T-helper 17 cell (primary cell): ENCODE data around the gene KRAS. TPM values are rescaled to one million over a fixed set of nuclear protein-coding genes. Genes with fewer than 3 reads are reported as not detected.

Experiments used
- ATAC-seq: fragments of 150-1000 bp; cut with Tn5 transposase; 2 replicates; pipeline ENCODE4 v1.10.0; 2021; ENCODE audit warnings: mild to moderate bottlenecking, moderate library complexity
- DNase-seq, 3 donors: peaks; one replicate each; pipeline versions ENCODE4 v3.0.0 to v3.0.0-alpha.2; 2020 to 2021
- H3K9me3 ChIP-seq: one replicate; pipeline ENCODE4 v1.7.0; 2013; ENCODE audit warnings: low read length, mild to moderate bottlenecking; ENCODE audit not compliant: control insufficient read depth, poor library complexity, severe bottlenecking
- H3K27ac Mint-ChIP-seq: one replicate; pipeline ENCODE4 v1.8.0; 2022; ENCODE audit warnings: mild to moderate bottlenecking, moderate library complexity, mixed read lengths
- H3K27me3 Mint-ChIP-seq: one replicate; pipeline ENCODE4 v1.8.0; 2022; ENCODE audit warnings: mixed read lengths
- H3K36me3 Mint-ChIP-seq: one replicate; pipeline ENCODE4 v1.8.0; 2022; ENCODE audit warnings: low read depth, mixed read lengths
- H3K4me1 Mint-ChIP-seq: one replicate; pipeline ENCODE4 v1.8.0; 2022; ENCODE audit warnings: mild to moderate bottlenecking, mixed read lengths
- H3K4me3 Mint-ChIP-seq: one replicate; pipeline ENCODE4 v1.8.0; 2022; ENCODE audit warnings: mild to moderate bottlenecking, moderate library complexity, mixed read lengths
- total RNA-seq, 4 donors: library from RNA in 2 of 4; stranded (reverse) in 2 of 4; gene quantifications; one replicate each; pipeline ENCODE4 v1.2.3 and lab custom pipeline; 2022 to 2026

Gene KRAS
- total RNA-seq, 2 donors from 2014 or later = 26.4 to 32.3 TPM

DNA sequence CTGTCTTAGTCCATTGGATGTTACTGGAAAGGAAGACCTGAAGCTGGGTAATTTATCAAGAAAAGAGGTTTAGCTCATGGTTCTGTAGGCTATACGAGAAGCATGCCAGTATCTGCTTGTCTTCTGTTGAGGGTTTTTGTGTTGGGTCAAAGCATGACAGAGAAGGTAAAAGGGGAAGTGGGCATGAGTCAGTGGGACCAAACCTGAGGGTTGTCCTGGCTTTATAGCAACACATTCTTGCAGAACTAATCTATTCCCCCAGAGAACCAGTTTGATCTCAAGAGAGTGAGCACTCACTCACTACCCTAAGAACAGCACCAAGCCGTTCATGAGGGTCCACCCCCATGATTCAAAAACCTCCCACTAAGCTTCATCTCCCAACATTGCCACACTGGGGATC is 19.0 kb upstream of the KRAS start:
- no peaks in the 10 kb centered on the region for H3K36me3 Mint-ChIP-seq
- H3K4me3 Mint-ChIP-seq = no peak overlapping the region
- no peak overlapping the region for H3K27ac Mint-ChIP-seq
- H3K9me3 ChIP-seq = no peaks in the 10 kb centered on the region
- H3K27me3 Mint-ChIP-seq = peaks cover 5% of the 10 kb centered on the region
- ATAC-seq (no peak), DNase-seq (no peak)
- H3K4me1 Mint-ChIP-seq = no peaks in the 10 kb centered on the region

GRCh38 chr12:25266497-25266896 is 15.8 kb upstream of the KRAS start:
- ATAC-seq (no peak), DNase-seq (no peak)
- Mint-ChIP-seq H3K36me3 (peaks cover 3% of the 10 kb centered on the region), H3K4me1 (peaks cover 3% of the 10 kb centered on the region), H3K27ac (no peak overlapping the region), H3K4me3 (no peak overlapping the region), H3K27me3 (peaks cover 15% of the 10 kb centered on the region)
- H3K9me3 ChIP-seq = no peaks in the 10 kb centered on the region

DNA sequence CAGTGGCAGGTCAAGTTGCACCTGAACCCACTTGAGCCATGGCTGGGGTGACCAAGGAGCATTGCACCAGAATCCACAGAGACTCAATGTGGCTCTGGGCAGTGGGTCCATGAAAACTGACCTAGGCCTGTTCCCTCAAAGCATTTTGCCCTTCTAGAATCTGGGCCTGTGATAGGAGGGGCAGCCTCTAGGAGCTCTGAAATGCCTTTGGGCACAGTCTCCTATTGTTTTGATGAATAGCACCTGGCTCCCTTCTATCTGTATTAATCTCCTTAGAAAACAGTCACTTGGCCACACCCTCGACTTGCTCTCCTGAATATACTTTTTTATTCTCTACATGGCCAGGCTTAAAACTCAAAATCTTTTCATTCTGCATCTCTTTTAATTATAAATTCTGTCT is 14.1 kb upstream of the KRAS start:
- ATAC-seq (no peak), DNase-seq (no peak)
- Mint-ChIP-seq H3K27ac (no peak overlapping the region), H3K27me3 (peaks cover 24% of the 10 kb centered on the region), H3K36me3 (peaks cover 10% of the 10 kb centered on the region), H3K4me3 (no peak overlapping the region), H3K4me1 (peaks cover 3% of the 10 kb centered on the region)
- no peaks in the 10 kb centered on the region for H3K9me3 ChIP-seq

GRCh38 chr12:25264114-25264513 is 13.4 kb upstream of the KRAS start:
- DNase-seq (no peak), ATAC-seq (no peak)
- H3K4me1 Mint-ChIP-seq = peaks cover 3% of the 10 kb centered on the region
- no peaks in the 10 kb centered on the region for H3K9me3 ChIP-seq
- H3K4me3 Mint-ChIP-seq = no peak overlapping the region
- H3K36me3 Mint-ChIP-seq = peaks cover 10% of the 10 kb centered on the region
- peak overlapping the region; percentile 32 for H3K27ac Mint-ChIP-seq
- peaks cover 24% of the 10 kb centered on the region for H3K27me3 Mint-ChIP-seq

DNA sequence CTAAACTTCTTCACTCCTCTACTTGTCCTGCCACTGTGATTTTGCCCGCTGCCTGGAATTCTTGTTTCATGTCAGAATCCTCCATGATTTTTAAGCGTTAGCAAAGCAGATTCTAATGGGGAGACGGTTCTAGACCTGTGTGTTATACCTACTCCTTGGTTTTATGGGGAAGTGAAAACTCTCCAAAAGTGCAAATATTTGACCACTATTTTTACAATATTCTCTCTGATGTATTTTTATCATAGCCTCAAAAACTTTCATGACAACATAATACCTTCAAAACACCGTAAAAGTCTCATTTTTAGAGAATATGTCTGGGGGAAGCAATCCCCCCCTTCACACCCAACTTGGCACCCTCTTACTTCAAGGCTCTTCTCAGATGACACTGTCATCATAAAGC is 12.9 kb upstream of the KRAS start:
- Mint-ChIP-seq H3K4me1 (peaks cover 3% of the 10 kb centered on the region), H3K27ac (no peak overlapping the region), H3K36me3 (peaks cover 10% of the 10 kb centered on the region), H3K27me3 (peaks cover 24% of the 10 kb centered on the region), H3K4me3 (no peak overlapping the region)
- DNase-seq = no peak
- ATAC-seq = no peak
- H3K9me3 ChIP-seq = no peaks in the 10 kb centered on the region

DNA sequence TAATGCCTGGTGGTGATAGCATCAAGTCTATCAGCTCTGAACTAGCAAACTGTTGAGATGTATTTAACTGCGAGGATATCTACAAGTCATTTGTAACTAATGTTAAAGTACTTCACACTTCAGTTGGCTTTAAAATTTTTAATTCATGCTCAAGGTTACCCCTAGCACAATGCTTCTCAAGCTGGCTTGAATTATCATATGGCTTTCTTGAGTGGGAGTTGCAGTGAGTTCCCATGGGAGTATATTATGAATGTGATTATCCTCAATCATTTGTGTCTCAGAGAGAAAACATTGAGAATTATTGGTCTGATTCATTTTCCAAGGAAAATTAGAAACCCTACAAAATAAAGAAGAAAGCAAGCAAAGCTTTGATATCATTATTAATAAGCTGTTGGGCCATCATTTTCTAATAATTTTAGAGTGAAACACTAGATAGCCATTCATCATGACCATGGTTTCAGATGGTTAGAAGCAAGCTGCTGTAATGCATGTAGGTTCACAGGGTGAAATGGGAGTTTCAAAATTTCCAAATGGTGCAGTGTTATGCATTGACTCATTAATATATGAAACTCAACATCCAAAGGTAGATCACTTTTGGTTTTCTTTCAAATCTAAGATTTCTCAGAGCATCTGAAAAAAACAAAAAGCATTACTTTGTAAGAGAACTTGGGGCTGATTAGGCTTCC is 11.8 kb upstream of the KRAS start:
- H3K9me3 ChIP-seq = no peaks in the 10 kb centered on the region
- H3K36me3 Mint-ChIP-seq = peaks cover 10% of the 10 kb centered on the region
- H3K4me3 Mint-ChIP-seq = no peak overlapping the region
- no peak for ATAC-seq
- H3K27me3 Mint-ChIP-seq = peaks cover 24% of the 10 kb centered on the region
- H3K27ac Mint-ChIP-seq = no peak overlapping the region
- peaks cover 3% of the 10 kb centered on the region for H3K4me1 Mint-ChIP-seq
- no peak for DNase-seq

- Mint-ChIP-seq H3K36me3 (peaks cover 7% of the 10 kb centered on the region), H3K27ac (no peak overlapping the region), H3K27me3 (peaks cover 10% of the 10 kb centered on the region), H3K4me1 (peaks cover 10% of the 10 kb centered on the region), H3K4me3 (no peak overlapping the region)
- DNase-seq (no peak), ATAC-seq (no peak)
- no peaks in the 10 kb centered on the region for H3K9me3 ChIP-seq
Measured at GRCh38 chr12:25257590-25258324, 7.0 kb upstream of the KRAS start.

DNA sequence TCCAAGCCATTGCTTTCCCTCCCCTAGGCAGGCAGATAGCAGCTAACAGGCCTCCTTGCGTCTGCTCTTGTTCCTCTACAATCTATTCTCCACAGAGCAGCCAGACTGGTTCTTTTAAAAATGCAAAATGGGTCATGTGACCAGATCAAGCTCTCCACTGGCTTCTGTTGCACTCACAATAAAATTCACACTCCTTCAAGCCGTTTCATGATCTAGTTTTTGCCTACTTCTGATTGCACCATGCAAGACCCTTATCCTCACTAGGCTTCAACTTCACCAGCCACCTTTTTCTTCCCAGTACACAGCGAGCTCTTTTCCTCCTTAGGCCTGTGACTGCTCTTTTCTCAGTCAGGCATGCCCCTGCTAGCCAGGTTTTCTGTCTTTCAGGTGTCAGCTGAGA is 6.1 kb upstream of the KRAS start:
- no peak overlapping the region for H3K4me3 Mint-ChIP-seq
- peaks cover 10% of the 10 kb centered on the region for H3K4me1 Mint-ChIP-seq
- H3K36me3 Mint-ChIP-seq = peaks cover 7% of the 10 kb centered on the region
- ATAC-seq = no peak
- no peak for DNase-seq
- no peak overlapping the region for H3K27ac Mint-ChIP-seq
- peaks cover 10% of the 10 kb centered on the region for H3K27me3 Mint-ChIP-seq
- H3K9me3 ChIP-seq = no peaks in the 10 kb centered on the region

GRCh38 chr12:25256005-25256404 is 5.3 kb upstream of the KRAS start:
- H3K36me3 Mint-ChIP-seq = peaks cover 7% of the 10 kb centered on the region
- ATAC-seq (no peak), DNase-seq (no peak)
- H3K4me3 Mint-ChIP-seq = no peak overlapping the region
- H3K4me1 Mint-ChIP-seq = peaks cover 13% of the 10 kb centered on the region
- no peak overlapping the region for H3K27ac Mint-ChIP-seq
- no peaks in the 10 kb centered on the region for H3K9me3 ChIP-seq
- peaks cover 10% of the 10 kb centered on the region for H3K27me3 Mint-ChIP-seq

DNA sequence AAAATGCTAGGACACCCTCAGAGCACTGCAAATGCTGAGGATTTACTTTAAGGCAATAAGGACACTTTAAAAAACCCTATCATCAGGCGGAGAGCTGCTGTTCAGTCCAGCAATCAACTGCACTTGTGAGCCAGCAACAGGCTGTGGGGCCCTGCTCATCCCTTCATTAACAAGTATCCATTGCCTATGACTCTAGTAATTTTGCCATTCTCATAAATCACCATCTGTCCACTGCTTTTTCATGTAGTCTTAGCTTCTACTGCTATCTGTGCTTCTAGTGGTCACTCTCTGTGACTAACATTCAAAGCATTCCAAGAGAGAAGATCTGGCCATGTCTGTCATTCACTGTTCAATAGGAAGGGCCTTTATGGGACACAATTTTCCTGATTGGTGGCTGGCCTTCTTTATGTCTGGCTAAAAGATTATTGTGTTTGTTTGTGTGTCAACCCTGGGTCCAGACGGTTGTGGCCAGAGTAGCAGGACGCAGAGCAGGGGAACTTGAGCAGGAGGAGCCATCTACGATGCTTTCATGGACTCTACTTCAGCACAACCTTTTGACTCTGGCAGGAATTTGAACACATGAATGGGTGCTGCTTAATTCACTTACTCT is 3.6 kb upstream of the KRAS start:
- H3K9me3 ChIP-seq = no peaks in the 10 kb centered on the region
- ATAC-seq (no peak), DNase-seq (no peak)
- H3K27ac Mint-ChIP-seq = peak overlapping the region; percentile 37
- H3K4me3 Mint-ChIP-seq = no peak overlapping the region
- peaks cover 2% of the 10 kb centered on the region for H3K36me3 Mint-ChIP-seq
- H3K27me3 Mint-ChIP-seq = no peaks in the 10 kb centered on the region
- H3K4me1 Mint-ChIP-seq = peaks cover 18% of the 10 kb centered on the region

DNA sequence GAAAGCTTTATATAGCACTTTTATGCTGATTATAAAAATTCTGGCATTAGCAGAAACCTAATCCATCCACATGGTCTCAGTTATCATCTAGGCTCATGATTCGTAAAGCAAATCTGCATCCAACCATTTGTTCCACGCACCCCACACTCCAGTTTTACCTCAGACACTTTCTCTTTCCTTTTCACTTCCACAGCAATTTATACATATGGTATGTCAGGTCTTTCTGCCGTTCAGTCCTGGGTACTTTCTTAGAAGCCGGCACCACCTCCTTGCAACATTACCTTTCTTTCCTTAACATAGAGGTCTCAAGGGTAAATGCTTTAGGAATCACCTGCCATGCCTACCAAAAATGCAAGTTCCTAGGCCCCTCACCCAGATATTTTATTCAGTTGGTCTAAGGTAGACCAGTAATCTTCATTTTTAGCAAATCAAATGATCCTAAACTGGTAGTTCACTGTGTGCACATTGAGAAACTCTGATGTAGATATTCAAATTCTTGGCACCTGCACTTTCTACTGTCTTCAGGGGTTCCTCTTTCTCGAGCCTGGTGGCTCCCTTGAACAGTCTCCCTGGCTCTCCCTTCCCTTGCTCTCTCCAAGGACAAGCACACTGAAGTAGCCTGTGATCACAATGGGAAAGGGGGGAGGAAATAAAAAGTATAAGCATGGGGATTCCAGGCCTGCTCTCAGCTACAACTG is 2.8 kb upstream of the KRAS start:
- H3K36me3 Mint-ChIP-seq = peaks cover 2% of the 10 kb centered on the region
- peak overlapping the region; percentile 53 for H3K27ac Mint-ChIP-seq
- no peak for ATAC-seq
- H3K9me3 ChIP-seq = no peaks in the 10 kb centered on the region
- peak overlapping the region; percentile 10 for H3K4me3 Mint-ChIP-seq
- DNase-seq = no peak
- no peaks in the 10 kb centered on the region for H3K27me3 Mint-ChIP-seq
- peaks cover 18% of the 10 kb centered on the region for H3K4me1 Mint-ChIP-seq

DNA sequence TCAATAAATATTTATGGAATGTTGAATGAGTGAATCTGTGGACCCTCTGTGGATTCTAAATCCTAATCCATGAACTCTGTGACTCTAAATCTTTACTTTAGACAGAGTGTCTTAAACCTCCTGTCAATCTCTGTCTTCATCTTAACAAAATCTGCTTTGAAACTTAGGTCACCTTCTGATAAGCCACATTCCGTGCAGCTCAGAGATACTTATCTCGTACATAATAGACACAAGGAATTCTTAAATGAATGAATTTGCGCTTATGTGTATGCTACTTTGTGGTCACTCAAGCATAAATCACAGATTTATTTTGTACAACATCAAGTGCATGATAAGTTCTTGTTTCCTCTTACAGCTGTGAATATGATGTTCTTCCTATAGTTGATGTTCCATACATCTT is 2.2 kb upstream of the KRAS start:
- Mint-ChIP-seq H3K27me3 (no peaks in the 10 kb centered on the region), H3K4me3 (peak overlapping the region; percentile 10), H3K27ac (peak overlapping the region; percentile 53), H3K36me3 (peaks cover 2% of the 10 kb centered on the region), H3K4me1 (peaks cover 20% of the 10 kb centered on the region)
- no peak for DNase-seq
- no peaks in the 10 kb centered on the region for H3K9me3 ChIP-seq
- ATAC-seq = no peak

GRCh38 chr12:25251769-25252168 is 1.0 kb upstream of the KRAS start:
- peak overlapping the region; percentile 96 for H3K4me3 Mint-ChIP-seq
- H3K36me3 Mint-ChIP-seq = peaks cover 2% of the 10 kb centered on the region
- no peaks in the 10 kb centered on the region for H3K27me3 Mint-ChIP-seq
- peaks cover 26% of the 10 kb centered on the region for H3K4me1 Mint-ChIP-seq
- peak overlapping the region; percentile 86 for H3K27ac Mint-ChIP-seq
- DNase-seq = no peak
- H3K9me3 ChIP-seq = no peaks in the 10 kb centered on the region
- ATAC-seq = no peak
